ENCODE results near the gene INTS11.

DNA sequence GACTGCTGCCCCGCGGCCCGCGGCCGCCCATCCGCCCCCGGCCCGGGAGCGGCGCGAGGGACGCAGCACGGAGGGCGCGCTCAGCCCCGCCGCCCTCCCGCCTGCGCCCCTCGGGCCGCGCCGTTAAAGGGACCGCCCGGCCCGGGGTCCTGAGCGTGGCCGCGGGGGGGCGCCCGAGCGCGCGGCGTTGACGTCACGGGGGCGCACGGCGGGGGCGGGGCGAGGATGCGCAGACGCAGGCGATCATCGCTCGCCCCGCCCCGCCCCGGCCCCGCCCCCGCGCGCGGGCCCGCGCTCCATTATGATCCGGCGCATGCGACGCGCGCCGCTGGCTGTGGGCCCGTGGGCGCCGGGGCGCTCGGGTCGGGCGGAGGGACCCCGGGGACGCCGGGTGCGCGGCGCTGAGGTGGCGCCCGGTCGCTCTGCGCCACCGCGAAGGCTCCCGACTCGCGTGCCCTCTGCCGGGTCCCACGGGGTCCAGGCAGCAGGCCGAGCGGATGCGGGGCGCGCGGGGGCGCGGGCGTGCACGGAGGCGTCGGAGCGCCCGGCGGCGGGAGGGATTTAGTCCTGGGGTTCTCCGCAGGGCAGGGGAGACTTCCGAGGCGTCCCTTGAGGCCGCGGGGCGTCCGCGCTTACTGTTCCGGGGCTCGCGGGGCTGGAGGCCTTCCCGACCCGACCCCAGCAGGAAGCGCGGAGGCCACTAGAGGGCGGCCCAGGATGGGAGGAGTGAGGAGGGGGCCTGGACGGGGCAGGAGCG is 25.0 kb upstream of the INTS11 start, which contains the start of gene DVL1:
- no peak for TF ChIP-seq POLR2A (IDR thresholded peaks at IDR 0.05; ENCODE audit: low read depth, low read length)
- no peak for TF ChIP-seq TAF1 (IDR thresholded peaks at IDR 0.05; ENCODE audit: low read depth, low read length)
- TF ChIP-seq POLR2AphosphoS5 (IDR thresholded peaks at IDR 0.05; ENCODE audit: low read depth, low read length) = peak; percentile 33; the same call in 1 of the 2 replicates

Measured in GM12891 (cell line).